Measurements from ENCODE around the gene SCMH1.

Gene SCMH1

DNA sequence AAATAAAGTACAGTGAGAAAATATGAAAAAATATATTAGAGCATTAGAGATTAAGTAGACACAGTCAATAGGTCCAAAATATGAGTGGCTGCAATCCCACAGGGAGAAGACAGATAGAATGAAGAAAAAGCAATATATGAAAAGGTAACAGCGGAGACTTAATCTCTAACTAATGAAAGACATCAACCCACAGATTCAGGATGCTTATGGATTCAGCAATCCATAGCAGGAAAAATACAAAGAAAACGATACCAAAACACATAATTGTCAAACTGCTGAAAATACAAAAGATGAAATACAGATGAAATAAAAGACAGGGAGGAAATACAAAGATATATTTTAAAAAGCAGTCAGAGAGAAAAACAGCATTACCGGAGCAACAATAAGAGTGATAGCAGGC is 163.9 kb downstream of the SCMH1 start:
- DNase-seq, result no peak

- no peak for DNase-seq
Observed at GRCh38 chr1:41073971-41074370, 168.1 kb downstream of the SCMH1 start.

- DNase-seq, result no peak
Observed at GRCh38 chr1:41072051-41072450, 170.1 kb downstream of the SCMH1 start.

- no peak for DNase-seq
Observed at GRCh38 chr1:41056907-41057306, 185.2 kb downstream of the SCMH1 start.

DNA sequence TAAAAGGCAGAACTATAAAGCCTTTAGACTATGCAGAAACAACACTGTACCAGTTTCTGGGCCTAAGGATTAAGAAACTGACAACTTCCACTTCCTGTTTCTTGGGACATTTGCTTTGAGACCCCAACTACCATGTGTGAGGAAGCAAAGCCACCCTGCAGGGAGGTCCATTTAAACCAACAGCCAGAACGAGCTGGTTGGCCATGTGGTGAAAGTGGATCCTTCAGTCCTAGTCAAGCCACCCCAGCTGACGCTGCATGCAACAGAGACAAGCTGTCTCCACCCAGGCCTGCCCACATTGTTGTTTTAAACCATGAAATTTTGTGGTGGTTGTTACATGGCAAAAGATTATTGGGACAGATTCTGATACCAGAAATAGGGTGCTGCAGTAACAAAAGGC is 188.8 kb downstream of the SCMH1 start:
- no peak for DNase-seq

DNA sequence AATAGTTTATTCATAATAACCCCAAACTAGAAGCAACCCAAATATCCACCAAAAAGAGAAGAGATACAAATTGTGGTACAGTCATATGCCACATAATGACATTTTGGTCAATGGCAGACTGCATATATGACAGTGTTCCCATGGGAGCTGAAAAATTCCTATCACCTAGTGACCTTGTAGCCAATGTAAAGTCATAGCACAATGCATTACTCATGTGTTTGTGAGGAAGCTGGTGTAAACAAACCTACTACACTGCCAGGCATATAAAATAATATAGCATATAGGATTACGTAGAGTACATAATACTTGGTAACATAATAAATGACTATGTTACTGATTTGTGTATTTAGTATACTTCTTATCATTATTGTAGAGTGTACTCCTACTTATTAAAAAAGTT is 191.1 kb downstream of the SCMH1 start:
- no peak for DNase-seq

DNA sequence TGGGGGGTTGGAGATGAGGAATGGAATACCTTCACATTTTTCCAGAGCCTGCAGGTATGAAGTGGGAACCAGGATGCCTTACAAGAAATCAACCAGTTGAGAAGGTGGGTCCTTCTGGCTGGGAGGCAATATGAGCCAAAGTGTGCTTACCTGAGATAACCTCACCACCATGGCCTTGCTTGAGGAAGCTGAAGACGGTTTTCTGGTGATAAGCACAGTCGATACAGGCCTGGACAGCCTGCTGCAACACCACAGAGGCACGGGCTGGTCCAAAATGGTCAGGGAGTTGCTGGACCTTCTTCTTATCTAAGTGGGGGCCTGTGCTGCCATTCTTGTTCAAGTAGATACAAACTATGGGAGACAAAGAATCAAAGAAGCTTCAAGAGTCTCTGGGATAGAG is 193.6 kb downstream of the SCMH1 start:
- no peak for DNase-seq

- DNase-seq, result no peak
Observed at GRCh38 chr1:41046347-41046775, 195.7 kb downstream of the SCMH1 start.

DNA sequence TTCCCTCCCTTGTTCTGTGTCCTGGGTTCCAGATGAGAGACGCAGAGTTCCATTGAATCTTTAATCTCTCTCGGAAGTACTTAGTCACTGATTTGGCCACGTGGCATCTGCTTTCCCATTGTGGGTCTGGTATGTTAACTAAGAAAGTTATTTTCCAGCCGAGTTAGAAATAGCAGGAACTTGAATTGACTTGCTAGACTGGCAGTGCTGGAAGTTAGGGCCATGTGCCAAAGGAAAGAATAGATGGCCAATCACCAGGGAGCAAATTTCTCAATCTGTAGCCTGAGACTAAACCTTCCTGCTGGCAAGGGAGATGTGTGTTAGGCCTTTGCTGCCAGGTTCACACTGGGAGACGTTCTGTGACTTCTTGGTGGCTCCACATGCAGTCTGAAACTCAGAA is 196.4 kb downstream of the SCMH1 start:
- no peak for DNase-seq

DNA sequence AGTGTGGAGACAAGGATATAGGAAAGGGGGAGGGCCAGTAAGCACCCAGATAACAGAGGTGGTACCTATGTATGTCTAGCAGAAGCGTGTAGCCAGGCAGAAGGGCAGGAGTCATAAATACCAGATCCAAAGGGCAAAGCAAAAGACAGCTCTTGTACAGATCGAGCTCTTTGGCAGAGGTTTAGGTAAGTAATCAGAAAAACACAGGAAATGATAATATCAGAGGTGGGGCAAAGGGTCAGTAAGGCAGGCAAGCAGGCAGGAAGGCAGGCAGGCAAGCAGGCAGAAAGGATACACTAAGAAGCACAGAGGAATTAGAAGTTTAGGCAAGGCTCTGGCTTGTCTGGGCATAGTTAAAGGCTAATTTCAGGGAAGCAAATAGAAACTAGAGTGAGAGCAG is 197.9 kb downstream of the SCMH1 start:
- no peak for DNase-seq

DNA sequence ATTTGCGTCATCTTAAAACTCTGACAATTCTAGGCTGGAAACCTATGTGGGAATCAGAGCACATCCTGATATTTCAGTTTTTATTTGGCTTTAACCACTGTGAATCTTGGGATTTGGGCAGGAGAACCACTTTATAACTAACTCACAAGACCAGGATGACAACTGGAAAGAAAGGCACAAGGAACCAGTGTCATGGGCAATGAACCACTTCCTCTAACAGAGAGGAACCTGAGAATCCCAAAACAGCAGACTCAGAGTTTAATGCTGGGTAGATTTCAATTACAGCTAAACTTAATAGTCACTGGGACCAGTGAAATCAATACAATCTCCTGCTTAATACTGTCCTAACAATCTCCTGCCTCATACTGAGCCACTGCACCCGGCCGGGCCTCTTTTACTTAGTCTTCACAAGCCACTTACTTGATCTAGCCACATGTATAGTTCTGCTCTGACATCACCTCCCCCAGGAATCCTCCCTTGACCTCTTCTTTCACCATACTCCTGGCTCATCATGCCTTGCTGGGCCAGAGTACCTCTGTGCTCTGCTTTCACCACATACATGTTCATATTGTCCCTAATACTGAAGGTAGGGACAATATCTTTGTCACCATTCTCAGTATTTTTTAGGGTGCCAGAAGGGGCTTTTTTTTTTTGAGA is 200.4 kb downstream of the SCMH1 start:
- DNase-seq, result no peak

DNA sequence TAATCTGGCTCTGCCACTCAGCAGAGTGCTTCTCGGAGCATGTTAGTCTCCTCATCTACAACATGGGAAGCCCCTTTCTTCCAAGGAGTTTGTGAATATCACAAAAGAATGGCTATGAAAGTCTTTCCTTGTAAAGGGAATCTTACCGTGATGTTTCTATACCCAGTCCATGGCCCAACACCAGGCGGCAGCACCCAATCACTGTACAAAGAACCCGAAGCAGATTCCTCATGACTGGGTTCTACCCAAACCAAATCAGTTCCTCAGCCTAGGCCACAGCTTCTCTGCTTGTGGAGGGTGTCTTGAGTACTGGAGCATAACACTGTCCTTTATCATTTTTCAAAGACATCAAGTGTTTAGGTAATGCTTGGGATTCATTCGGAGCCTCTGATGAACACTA is 204.0 kb downstream of the SCMH1 start:
- no peak for DNase-seq

DNA sequence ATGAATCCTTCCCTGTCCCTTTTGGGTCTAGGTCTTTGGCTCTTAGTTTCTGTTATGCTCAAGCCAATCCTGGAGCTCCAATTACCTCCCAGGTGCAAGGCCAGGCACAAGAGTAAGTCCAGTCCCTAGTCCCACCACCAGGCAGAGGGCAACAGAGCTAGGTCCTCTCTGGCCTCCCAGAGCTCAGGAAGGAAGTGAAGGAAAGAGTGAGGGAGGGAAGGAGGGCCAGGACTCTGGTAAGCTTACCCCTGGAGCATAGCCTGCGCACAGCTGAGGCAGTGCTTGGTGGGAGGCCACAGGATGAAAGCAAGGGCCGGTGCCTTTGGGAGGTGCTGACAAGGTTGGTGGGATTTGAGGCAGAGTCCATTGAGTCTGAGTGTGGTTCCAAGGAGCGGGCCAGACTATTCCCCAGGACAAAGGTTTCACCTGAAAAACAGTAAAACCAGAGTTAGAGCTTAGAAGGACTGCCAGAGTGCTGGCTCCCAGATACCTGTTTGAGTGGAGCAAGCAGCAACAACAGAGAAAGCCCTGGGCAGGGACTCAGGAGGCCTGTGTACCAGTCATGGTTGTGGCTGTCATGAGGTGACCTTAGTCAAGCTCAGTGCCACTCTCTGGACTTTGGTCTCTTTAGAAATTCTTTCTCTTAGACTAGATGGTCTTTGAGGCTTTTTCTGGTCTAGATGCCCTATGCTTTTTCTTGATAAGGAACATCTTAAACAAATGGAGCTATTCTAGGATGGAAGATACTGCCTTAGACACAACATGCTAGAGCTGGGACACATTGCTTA is 204.8 kb downstream of the SCMH1 start:
- no peak for DNase-seq

DNA sequence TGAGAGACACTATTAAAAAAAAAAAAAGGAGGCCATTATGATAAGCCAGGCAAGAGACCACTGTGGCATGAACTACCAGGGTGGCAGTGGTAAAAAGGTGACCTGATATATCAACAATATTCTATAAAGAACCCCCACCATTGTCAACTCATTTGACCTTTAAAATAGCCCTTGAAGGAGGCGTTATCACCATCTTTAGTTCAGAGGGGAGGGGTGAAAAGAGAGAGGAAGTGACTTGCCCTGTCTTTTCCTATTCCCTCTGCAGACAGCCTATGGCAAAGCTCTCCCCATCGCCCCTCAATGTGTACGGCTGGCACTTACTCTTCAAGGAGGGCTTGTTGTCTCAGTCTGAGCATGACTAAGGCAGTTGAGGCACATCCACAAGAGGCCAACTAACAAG is 208.8 kb downstream of the SCMH1 start:
- no peak for DNase-seq

DNA sequence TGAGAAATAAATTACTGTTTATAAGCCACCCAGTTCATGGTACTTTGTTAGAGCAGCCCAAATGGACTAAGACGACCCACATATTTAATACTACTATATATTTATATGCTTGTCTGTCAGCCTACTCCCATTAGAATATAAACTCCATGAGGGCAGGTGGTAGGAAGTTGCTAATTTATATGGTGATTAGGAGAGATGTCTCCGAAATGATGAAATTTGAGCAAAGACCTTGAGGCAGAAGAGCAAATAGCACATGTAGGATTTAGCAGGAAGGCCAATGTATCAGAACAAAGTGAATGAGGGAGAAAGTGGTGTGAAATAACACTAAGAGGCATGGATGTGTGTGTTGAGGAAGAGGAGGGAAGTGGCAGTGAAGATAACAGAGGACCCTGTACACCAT is 210.0 kb downstream of the SCMH1 start:
- no peak for DNase-seq

DNA sequence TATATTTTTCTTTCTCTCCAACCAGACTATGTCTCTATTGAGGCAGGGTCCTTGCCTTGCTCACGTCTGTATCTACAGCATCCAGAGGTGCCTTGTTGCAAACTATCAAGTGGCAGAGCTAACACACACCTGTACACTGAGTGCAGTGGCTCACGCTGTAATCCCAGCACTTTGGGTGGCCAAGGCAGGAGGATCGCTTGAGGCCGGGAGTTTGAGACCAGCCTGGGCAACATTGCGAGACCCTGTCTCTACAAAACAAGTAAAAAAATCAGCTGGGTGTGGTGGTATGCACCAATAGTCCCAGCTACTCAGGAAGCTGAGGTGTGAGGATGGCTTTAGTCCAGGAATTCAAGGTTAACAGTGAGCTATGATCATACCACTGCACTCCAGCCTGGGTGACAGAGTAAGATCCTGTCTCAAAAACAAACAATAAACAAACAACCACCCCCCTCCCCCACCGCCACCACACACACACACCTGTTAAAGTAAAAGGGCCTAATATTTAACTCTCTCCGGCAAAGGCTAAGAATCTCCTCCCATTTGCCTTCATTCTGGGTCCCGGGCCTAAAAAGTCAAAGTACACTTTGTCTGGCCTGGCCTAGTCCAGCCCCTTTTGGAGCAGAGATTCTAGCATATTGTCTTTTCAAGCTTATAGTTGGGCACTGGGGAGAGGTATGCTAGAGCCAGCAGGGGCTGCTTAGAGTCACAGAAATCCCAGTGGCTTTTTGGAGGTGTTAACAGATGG is 211.1 kb downstream of the SCMH1 start:
- no peak for DNase-seq

DNA sequence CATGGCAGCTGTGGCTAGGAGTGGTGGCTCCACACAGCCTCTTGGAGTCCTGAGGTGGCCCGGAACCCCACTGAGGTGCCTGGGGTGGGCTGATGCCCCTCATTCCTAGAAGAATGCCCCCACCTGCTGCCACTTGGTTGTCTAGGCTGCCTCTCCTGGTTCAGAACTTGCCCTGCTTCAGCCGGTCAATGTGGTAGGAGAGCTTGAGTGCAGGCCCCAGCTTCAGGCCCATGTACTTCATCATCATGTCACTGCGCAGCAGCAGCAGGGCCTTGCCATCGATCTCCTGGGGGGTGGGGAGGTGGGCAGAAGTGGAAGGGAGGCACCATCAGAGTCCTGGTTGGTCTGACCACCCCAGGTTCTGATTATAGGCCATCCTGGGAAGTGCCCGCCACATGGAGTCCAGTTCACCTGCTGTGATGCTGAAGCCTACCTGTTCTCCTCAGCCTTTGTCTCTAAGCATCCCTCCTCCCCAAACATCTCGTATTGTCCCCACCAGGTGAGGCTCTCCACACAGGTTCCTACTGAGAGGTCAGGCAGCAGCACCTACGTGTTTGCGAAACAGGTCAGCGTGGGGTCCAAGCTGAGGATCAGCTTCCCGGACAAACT is 214.0 kb downstream of the SCMH1 start:
- DNase-seq, result no peak

- DNase-seq, result no peak
Observed at GRCh38 chr1:41025979-41026819, 215.9 kb downstream of the SCMH1 start.

GRCh38 chr1:41024953-41025352 is 217.2 kb downstream of the SCMH1 start:
- DNase-seq, result no peak

- no peak for DNase-seq
Observed at GRCh38 chr1:41023279-41023990, 218.7 kb downstream of the SCMH1 start.

DNA sequence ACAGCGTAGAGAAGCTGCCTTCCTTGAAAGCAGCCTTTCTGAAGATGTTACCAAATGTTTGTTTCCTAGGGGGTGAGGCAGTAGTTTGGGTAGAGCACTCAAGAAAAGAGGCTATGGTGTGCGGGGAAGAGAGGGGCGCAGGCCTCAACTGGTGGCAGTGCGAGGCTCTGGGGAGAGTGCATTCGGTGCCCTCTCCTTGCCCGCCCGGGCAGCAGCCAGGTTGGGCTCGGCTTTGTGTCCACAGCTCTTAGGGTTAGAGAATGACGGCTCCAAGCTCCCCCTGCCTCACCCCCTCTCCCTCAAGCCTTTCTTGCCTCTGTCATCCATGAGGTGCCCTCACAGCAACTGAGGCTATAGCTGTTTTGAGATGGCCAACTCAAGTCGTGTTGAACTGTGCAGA is 219.7 kb downstream of the SCMH1 start:
- no peak for DNase-seq

Measured in NCI-H510A treated with DMSO at 0.1 percent for 48 hours (cell line).